ENCODE data around the gene LGALS3BP. TPM values are rescaled to one million over a fixed set of nuclear protein-coding genes. Genes with fewer than 3 reads are reported as not detected.

Gene LGALS3BP
- total RNA-seq, 2 donors from 2014 or later, result 23.3 to 71.4 TPM

- TF ChIP-seq CTCF (conservative IDR thresholded peaks at IDR 0.05), result no peak
- no peak overlapping the region for H3K9ac ChIP-seq (ENCODE audit: extremely low read depth, low read length, poor library complexity, severe bottlenecking)
- H3K4me3 ChIP-seq (ENCODE audit: low read length), result no peak overlapping the region
- H3K4me1 ChIP-seq (ENCODE audit: control insufficient read depth, insufficient read depth, low read length), result no peaks in the 10 kb centered on the region
- no peaks in the 10 kb centered on the region for H3K36me3 ChIP-seq (ENCODE audit: control insufficient read depth, insufficient read depth, low read length)
- no peaks in the 10 kb centered on the region for H3K9me3 Mint-ChIP-seq
- H3K4me1 Mint-ChIP-seq, result peaks cover 4% of the 10 kb centered on the region
- H3K27me3 Mint-ChIP-seq (ENCODE audit: insufficient read depth), result peaks cover 2% of the 10 kb centered on the region
- no peak overlapping the region for H3K27ac ChIP-seq (ENCODE audit: low read depth, low read length)
- no peak overlapping the region for H3K4me3 Mint-ChIP-seq
- no peaks in the 10 kb centered on the region for H3K27me3 ChIP-seq (ENCODE audit: control insufficient read depth, insufficient read depth, low read length, poor library complexity, severe bottlenecking)
- no peak overlapping the region for H3K27ac Mint-ChIP-seq
- DNase-seq, result no peak
- no peaks in the 10 kb centered on the region for H3K36me3 Mint-ChIP-seq (ENCODE audit: low read depth)
- WGBS, 2 experiments (ENCODE audit: insufficient coverage in 1 of 2, insufficient read length in 1 of 2), result 87 to 94% methylated on average over 18 to 33 of the region's 33 CpGs
- no peaks in the 10 kb centered on the region for H3K9me3 ChIP-seq (ENCODE audit: control insufficient read depth, low read length)
Observed at GRCh38 chr17:78935419-78936323, 44.1 kb downstream of the LGALS3BP start.

- no peak for DNase-seq
- no peaks in the 10 kb centered on the region for H3K4me1 ChIP-seq (ENCODE audit: control insufficient read depth, insufficient read depth, low read length)
- no peaks in the 10 kb centered on the region for H3K9me3 Mint-ChIP-seq
- no peak overlapping the region for H3K4me3 ChIP-seq (ENCODE audit: low read length)
- H3K4me3 Mint-ChIP-seq, result no peak overlapping the region
- H3K9ac ChIP-seq (ENCODE audit: extremely low read depth, low read length, poor library complexity, severe bottlenecking), result no peak overlapping the region
- peaks cover 4% of the 10 kb centered on the region for H3K4me1 Mint-ChIP-seq
- peak overlapping the region; percentile 65 for H3K27ac ChIP-seq (ENCODE audit: low read depth, low read length)
- 84 to 88% methylated on average over 12 to 19 of the region's 19 CpGs for WGBS, 2 experiments (ENCODE audit: insufficient coverage in 1 of 2, insufficient read length in 1 of 2)
- no peak for TF ChIP-seq CTCF (conservative IDR thresholded peaks at IDR 0.05)
- no peaks in the 10 kb centered on the region for H3K36me3 Mint-ChIP-seq (ENCODE audit: low read depth)
- H3K27ac Mint-ChIP-seq, result peak overlapping the region; percentile 32
- no peaks in the 10 kb centered on the region for H3K27me3 ChIP-seq (ENCODE audit: control insufficient read depth, insufficient read depth, low read length, poor library complexity, severe bottlenecking)
- no peaks in the 10 kb centered on the region for H3K9me3 ChIP-seq (ENCODE audit: control insufficient read depth, low read length)
- peaks cover 2% of the 10 kb centered on the region for H3K27me3 Mint-ChIP-seq (ENCODE audit: insufficient read depth)
- H3K36me3 ChIP-seq (ENCODE audit: control insufficient read depth, insufficient read depth, low read length), result no peaks in the 10 kb centered on the region
Observed at GRCh38 chr17:78934681-78935418, 44.9 kb downstream of the LGALS3BP start.

- no peak overlapping the region for H3K4me3 ChIP-seq (ENCODE audit: low read length)
- H3K4me1 ChIP-seq (ENCODE audit: control insufficient read depth, insufficient read depth, low read length), result no peaks in the 10 kb centered on the region
- H3K9ac ChIP-seq (ENCODE audit: extremely low read depth, low read length, poor library complexity, severe bottlenecking), result no peak overlapping the region
- no peak overlapping the region for H3K4me3 Mint-ChIP-seq
- no peaks in the 10 kb centered on the region for H3K9me3 ChIP-seq (ENCODE audit: control insufficient read depth, low read length)
- H3K4me1 Mint-ChIP-seq, result peaks cover 4% of the 10 kb centered on the region
- H3K27me3 ChIP-seq (ENCODE audit: control insufficient read depth, insufficient read depth, low read length, poor library complexity, severe bottlenecking), result no peaks in the 10 kb centered on the region
- H3K27ac Mint-ChIP-seq, result peak overlapping the region; percentile 32
- peaks cover 2% of the 10 kb centered on the region for H3K27me3 Mint-ChIP-seq (ENCODE audit: insufficient read depth)
- WGBS, 2 experiments (ENCODE audit: insufficient coverage in 1 of 2, insufficient read length in 1 of 2), result 54 to 74% methylated on average over 8 to 16 of the region's 16 CpGs
- H3K36me3 Mint-ChIP-seq (ENCODE audit: low read depth), result no peaks in the 10 kb centered on the region
- H3K27ac ChIP-seq (ENCODE audit: low read depth, low read length), result peak overlapping the region; percentile 65
- TF ChIP-seq CTCF (conservative IDR thresholded peaks at IDR 0.05), result no peak
- H3K9me3 Mint-ChIP-seq, result no peaks in the 10 kb centered on the region
- DNase-seq, result peak; percentile 83
- H3K36me3 ChIP-seq (ENCODE audit: control insufficient read depth, insufficient read depth, low read length), result no peaks in the 10 kb centered on the region
Observed at GRCh38 chr17:78933959-78934568, 45.7 kb downstream of the LGALS3BP start.
